SW480 (cell line): Measurements from ENCODE around the gene SH3PXD2A.
A peak's percentile ranks its signal among the peaks of the same experiment; 100 is the strongest.

Experiments
- DNase-seq: peaks from one replicate; pipeline ENCODE4 v3.0.0-alpha.2; 2016; ENCODE audit warnings: low spot score

Gene SH3PXD2A

GRCh38 chr10:103703941-103704919, 151.1 kb downstream of the SH3PXD2A start:
- no peak for DNase-seq

GRCh38 chr10:103701380-103702222, 153.8 kb downstream of the SH3PXD2A start:
- DNase-seq: no peak

GRCh38 chr10:103700436-103700715, 155.0 kb downstream of the SH3PXD2A start:
- DNase-seq: no peak

GRCh38 chr10:103699611-103700435, 155.6 kb downstream of the SH3PXD2A start:
- DNase-seq: no peak

- no peak for DNase-seq
These were observed 157.1 kb downstream of the SH3PXD2A start for GRCh38 chr10:103698266-103698665.

GRCh38 chr10:103697787-103698186, 157.6 kb downstream of the SH3PXD2A start:
- no peak for DNase-seq

- peak; percentile 73 for DNase-seq
These were observed 158.8 kb downstream of the SH3PXD2A start for GRCh38 chr10:103696411-103697145.

GRCh38 chr10:103696094-103696410, 159.3 kb downstream of the SH3PXD2A start:
- DNase-seq: no peak

- DNase-seq: no peak
These were observed 159.8 kb downstream of the SH3PXD2A start for GRCh38 chr10:103695584-103696005.

- DNase-seq: no peak
These were observed 161.6 kb downstream of the SH3PXD2A start for GRCh38 chr10:103693812-103694205.

GRCh38 chr10:103692952-103693811, 162.2 kb downstream of the SH3PXD2A start:
- no peak for DNase-seq

- no peak for DNase-seq
These were observed 162.9 kb downstream of the SH3PXD2A start for GRCh38 chr10:103692436-103692951.

GRCh38 chr10:103691723-103692435, 163.5 kb downstream of the SH3PXD2A start:
- DNase-seq: no peak

GRCh38 chr10:103691267-103691666, 164.1 kb downstream of the SH3PXD2A start:
- no peak for DNase-seq

- DNase-seq: no peak
These were observed 165.1 kb downstream of the SH3PXD2A start for GRCh38 chr10:103690281-103690680.

- DNase-seq: no peak
These were observed 166.9 kb downstream of the SH3PXD2A start for GRCh38 chr10:103688491-103688890.

- no peak for DNase-seq
These were observed 167.7 kb downstream of the SH3PXD2A start for GRCh38 chr10:103687718-103688117.

GRCh38 chr10:103687172-103687571, 168.2 kb downstream of the SH3PXD2A start:
- DNase-seq: no peak

GRCh38 chr10:103685880-103686669, 169.3 kb downstream of the SH3PXD2A start:
- DNase-seq: peak; percentile 35
